DND-41 (cell line): ENCODE results near the gene MAPK12.

Experiments
- ATAC-seq: fragments of 200-7000 bp; cut with Tn5 transposase; 3 replicates; pipeline ENCODE4 v1.9.1; 2021; ENCODE audit warnings: low read depth; ENCODE audit not compliant: insufficient read depth
- DNase-seq: peaks from one replicate; pipeline ENCODE4 v3.0.0-alpha.2; 2020
- H2AFZ ChIP-seq: 2 replicates; pipeline ENCODE4 v1.6.0; 2012; ENCODE audit warnings: low read depth, low read length
- H3K27ac ChIP-seq: 2 replicates; pipeline ENCODE4 v1.5.1; 2012; ENCODE audit warnings: low read length, inconsistent platforms
- H3K27me3 ChIP-seq: fragments of 200-600 bp; sonication (generic); 2 replicates; pipeline ENCODE4 v1.6.0; 2012; ENCODE audit warnings: low read length, mild to moderate bottlenecking, inconsistent platforms; ENCODE audit not compliant: insufficient read depth, poor library complexity
- H3K36me3 ChIP-seq: 2 replicates; pipeline ENCODE4 v1.5.1; 2012; ENCODE audit warnings: low read length, inconsistent platforms; ENCODE audit not compliant: insufficient read depth
- H3K4me1 ChIP-seq: 2 replicates; pipeline ENCODE4 v1.5.1; 2012; ENCODE audit warnings: mild to moderate bottlenecking, low read length; ENCODE audit not compliant: insufficient read depth
- H3K4me2 ChIP-seq: 2 replicates; pipeline ENCODE4 v1.6.0; 2012; ENCODE audit warnings: mild to moderate bottlenecking, moderate library complexity, low read length, inconsistent platforms; ENCODE audit not compliant: insufficient read depth
- H3K4me3 ChIP-seq, 2 experiments: fragments of 200-600 bp in 1 of 2; shearing (Covaris generic) in 1 of 2; 2 replicates each; pipeline ENCODE4 v1.5.1; 2012 to 2016; ENCODE audit warnings: inconsistent platforms in 2 of 2, low read length in 2 of 2, mild to moderate bottlenecking in 2 of 2, low read depth in 1 of 2, moderate library complexity in 1 of 2
- H3K79me2 ChIP-seq: 2 replicates; pipeline ENCODE4 v1.6.0; 2012; ENCODE audit warnings: low read length, inconsistent platforms; ENCODE audit not compliant: insufficient read depth
- H3K9ac ChIP-seq: 2 replicates; pipeline ENCODE4 v1.6.0; 2012; ENCODE audit warnings: low read depth, mild to moderate bottlenecking, inconsistent platforms, low read length, moderate library complexity
- H3K9me3 ChIP-seq: 2 replicates; pipeline ENCODE4 v1.5.1; 2012; ENCODE audit warnings: low read length, moderate library complexity, mild to moderate bottlenecking, inconsistent platforms; ENCODE audit not compliant: insufficient read depth, severe bottlenecking
- H4K20me1 ChIP-seq: 2 replicates; pipeline ENCODE4 v1.6.0; 2012; ENCODE audit warnings: low read length; ENCODE audit not compliant: insufficient read depth
- CTCF ChIP-seq: IDR thresholded peaks from 2 replicates; pipeline ENCODE4 v1.5.1; 2012; ENCODE audit warnings: borderline replicate concordance, low read length, moderate library complexity, mild to moderate bottlenecking; ENCODE audit not compliant: poor library complexity, severe bottlenecking; ENCODE audit errors: extremely low read depth
- EZH2 ChIP-seq: IDR thresholded peaks from 3 replicates; pipeline ENCODE4 v1.6.1; 2012; ENCODE audit warnings: borderline replicate concordance, low read depth, mild to moderate bottlenecking, moderate library complexity, low read length, inconsistent platforms; ENCODE audit not compliant: severe bottlenecking

MAPK12 gene

DNA sequence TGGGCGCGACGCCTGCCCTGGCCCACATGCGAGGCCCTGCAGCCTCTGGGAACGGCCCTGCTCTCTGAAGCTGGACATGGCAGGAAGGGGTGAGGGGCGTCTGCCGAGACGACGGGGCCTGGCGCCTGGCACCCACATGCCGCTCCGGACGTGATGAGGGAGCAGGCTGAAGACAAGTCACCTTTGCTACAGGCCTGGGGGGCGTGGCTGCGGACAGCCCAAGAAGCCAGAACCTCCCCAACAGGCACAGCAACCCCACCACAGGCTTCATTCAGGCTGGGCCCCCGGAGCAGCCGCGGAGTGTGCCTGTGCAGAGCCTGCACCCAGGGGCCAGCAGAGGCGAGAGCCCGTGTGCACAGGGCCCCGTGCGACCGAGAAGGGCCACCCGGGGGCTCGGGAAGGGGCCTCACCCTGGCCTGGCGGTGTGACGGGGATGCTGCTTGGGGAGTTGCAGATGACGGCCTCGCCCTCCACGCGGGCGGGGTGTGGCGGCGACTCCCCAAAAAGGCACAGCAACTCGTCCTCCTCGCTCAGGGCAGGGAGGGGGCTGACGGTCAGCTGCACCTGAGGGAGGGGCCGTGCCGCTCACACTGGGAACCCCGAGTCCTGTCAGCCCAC is 25.3 kb upstream of the MAPK12 start:
- Histone ChIP-seq H3K9me3 (no peaks in the 10 kb centered on the region), H3K27ac (no peak overlapping the region), H3K4me1 (no peaks in the 10 kb centered on the region), H3K79me2 (no peaks in the 10 kb centered on the region), H3K4me2 (no peak overlapping the region), H3K9ac (no peak overlapping the region), H3K4me3 (no peak overlapping the region), H3K27me3 (no peaks in the 10 kb centered on the region), H4K20me1 (peaks cover 8% of the 10 kb centered on the region; the same call in 1 of the 2 replicates), H2AFZ (no peak overlapping the region), H3K36me3 (no peaks in the 10 kb centered on the region)
- TF ChIP-seq EZH2 (no peak), CTCF (no peak)
- DNase-seq = no peak
- ATAC-seq = no peak

DNA sequence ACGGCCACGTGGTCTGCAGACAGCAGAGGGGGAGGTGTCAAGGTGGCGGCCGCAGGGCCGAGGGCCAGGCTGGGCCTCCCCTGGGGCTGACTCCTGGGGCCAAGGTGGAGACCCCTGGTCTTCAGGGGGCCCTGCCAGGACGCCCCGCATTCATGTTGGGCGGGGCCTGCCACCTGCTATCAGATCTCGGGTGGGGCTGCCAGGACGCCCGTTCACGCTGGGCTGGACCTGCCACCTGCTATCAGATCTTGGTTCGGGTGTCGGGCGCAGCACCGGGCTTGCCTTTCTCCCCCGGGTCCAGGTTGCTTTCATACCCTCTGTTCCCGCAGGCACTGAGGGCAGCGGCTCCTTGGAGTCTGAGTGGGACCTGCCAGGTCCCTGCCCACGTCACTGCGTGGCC is 24.8 kb upstream of the MAPK12 start:
- Histone ChIP-seq H3K4me1 (no peaks in the 10 kb centered on the region), H2AFZ (no peak overlapping the region), H3K36me3 (no peaks in the 10 kb centered on the region), H3K79me2 (no peaks in the 10 kb centered on the region), H3K9me3 (no peaks in the 10 kb centered on the region), H3K27me3 (no peaks in the 10 kb centered on the region), H3K4me3 (no peak overlapping the region), H3K9ac (no peak overlapping the region), H3K27ac (no peak overlapping the region), H3K4me2 (no peak overlapping the region), H4K20me1 (peaks cover 8% of the 10 kb centered on the region; the same call in 1 of the 2 replicates)
- DNase-seq (no peak), ATAC-seq (no peak)
- no peak for TF ChIP-seq EZH2
- no peak for TF ChIP-seq CTCF

GRCh38 chr22:50285568-50286229 is 24.2 kb upstream of the MAPK12 start:
- Histone ChIP-seq H3K4me1 (no peaks in the 10 kb centered on the region), H3K27ac (no peak overlapping the region), H3K4me3 (no peak overlapping the region), H3K36me3 (no peaks in the 10 kb centered on the region), H3K79me2 (no peaks in the 10 kb centered on the region), H4K20me1 (peaks cover 5% of the 10 kb centered on the region; the same call in 1 of the 2 replicates), H3K4me2 (no peak overlapping the region), H3K27me3 (no peaks in the 10 kb centered on the region), H3K9ac (no peak overlapping the region), H3K9me3 (no peaks in the 10 kb centered on the region), H2AFZ (no peak overlapping the region)
- TF ChIP-seq CTCF = no peak
- TF ChIP-seq EZH2 = no peak
- DNase-seq (no peak), ATAC-seq (no peak)
